ENCODE data around the gene CXCL14. TPM values are rescaled to one million over a fixed set of nuclear protein-coding genes. Genes with fewer than 3 reads are reported as not detected.

CXCL14 gene
- total and polyA plus RNA-seq, 2 of the 4 experiments (the other 2 are of a cell fraction): not detected

GRCh38 chr5:135606431-135606830, 27.6 kb upstream of the CXCL14 start:
- Histone ChIP-seq H2BK5ac (ENCODE audit: low read depth, low read length, poor library complexity, severe bottlenecking) (no peak overlapping the region), H4K5ac (ENCODE audit: low read depth, low read length) (no peak overlapping the region), H3K23ac (ENCODE audit: low read depth, low read length) (no peak overlapping the region), H3K27me3 (ENCODE audit: control insufficient read depth, insufficient read depth, low read length) (peaks cover 14% of the 10 kb centered on the region), H3K14ac (replicated peaks; ENCODE audit: low read depth, low read length) (no peak overlapping the region), H2BK20ac (ENCODE audit: low read depth, low read length) (no peak overlapping the region), H3K4me3 (ENCODE audit: insufficient read depth, low read depth, low read length) (no peak overlapping the region), H4K91ac (ENCODE audit: insufficient read depth, low read depth, low read length) (no peak overlapping the region), H2BK120ac (ENCODE audit: low read depth, low read length) (no peak overlapping the region), H3K4me2 (ENCODE audit: low read depth, low read length) (no peak overlapping the region), H3K79me1 (ENCODE audit: low read depth in 1 of 2, low read length in 2 of 2) (no peaks in the 10 kb centered on the region), H2AK5ac (ENCODE audit: low read depth, low read length) (no peak overlapping the region), H3K56ac (ENCODE audit: extremely low read depth, insufficient read depth, low read length) (no peak overlapping the region), H3K27ac (ENCODE audit: insufficient read depth, low read length) (no peak overlapping the region), H3K9ac (ENCODE audit: low read depth, low read length) (no peak overlapping the region), H3K18ac (ENCODE audit: low read depth, low read length) (no peak overlapping the region), H2BK15ac (ENCODE audit: low read depth, low read length) (no peak overlapping the region), H4K20me1 (ENCODE audit: insufficient read depth, low read length) (no peaks in the 10 kb centered on the region), H2AK9ac (replicated peaks; ENCODE audit: low read depth, low read length, poor library complexity) (no peak overlapping the region), H3K4ac (ENCODE audit: low read depth, low read length) (no peak overlapping the region), H3K9me1 (ENCODE audit: insufficient read depth, low read length) (no peaks in the 10 kb centered on the region), H2AFZ (replicated peaks; ENCODE audit: low read length, poor library complexity) (no peak overlapping the region), H4K8ac (ENCODE audit: low read depth in 2 of 2, low read length in 2 of 2) (no peak overlapping the region), H3K36me3 (ENCODE audit: control insufficient read depth, insufficient read depth, low read length) (no peaks in the 10 kb centered on the region), H3K4me1 (ENCODE audit: control insufficient read depth, insufficient read depth, low read length) (no peaks in the 10 kb centered on the region), H3K9me3 (ENCODE audit: control insufficient read depth, insufficient read depth, low read length) (no peaks in the 10 kb centered on the region)
- ChIA-PET CTCF (no interaction called here), POLR2A (ENCODE audit: unreplicated experiment) (no interaction called here)
- ATAC-seq (ENCODE audit: low read depth) (no peak), DNase-seq (no peak)
- WGBS, 2 experiments (ENCODE audit: extremely low coverage in 2 of 2, insufficient read length in 1 of 2): no CpG with 5 or more reads among the region's 2 CpGs
- BruUV-seq (replicated peaks): no TSS peak
- TF ChIP-seq FOS (IDR thresholded peaks at IDR 0.05; ENCODE audit: low read depth, low read length) (no peak), SMC3 (IDR thresholded peaks at IDR 0.05; ENCODE audit: low read depth, low read length) (no peak), CEBPB (IDR thresholded peaks at IDR 0.05; ENCODE audit: low read depth, low read length) (no peak), RFX5 (IDR thresholded peaks at IDR 0.05; ENCODE audit: low read depth, low read length) (no peak), MAFK (IDR thresholded peaks at IDR 0.05; ENCODE audit: low read depth, low read length) (no peak), MAZ (IDR thresholded peaks at IDR 0.05; ENCODE audit: borderline replicate concordance, low read depth, low read length) (no peak), NFE2L2 (IDR thresholded peaks at IDR 0.05; ENCODE audit: low read depth, low read length) (no peak), RAD21 (IDR thresholded peaks at IDR 0.05; ENCODE audit: low read length) (no peak), RCOR1 (IDR thresholded peaks at IDR 0.05; ENCODE audit: insufficient replicate concordance, low read length) (no peak), BHLHE40 (IDR thresholded peaks at IDR 0.05; ENCODE audit: low read depth, low read length) (no peak), POLR2A (IDR thresholded peaks at IDR 0.05; ENCODE audit: low read depth, low read length) (no peak), CHD1 (IDR thresholded peaks at IDR 0.05; ENCODE audit: low read depth, low read length) (no peak), MXI1 (IDR thresholded peaks at IDR 0.05; ENCODE audit: borderline replicate concordance, low read depth, low read length) (no peak)
- TF ChIP-seq, protein P1, sequence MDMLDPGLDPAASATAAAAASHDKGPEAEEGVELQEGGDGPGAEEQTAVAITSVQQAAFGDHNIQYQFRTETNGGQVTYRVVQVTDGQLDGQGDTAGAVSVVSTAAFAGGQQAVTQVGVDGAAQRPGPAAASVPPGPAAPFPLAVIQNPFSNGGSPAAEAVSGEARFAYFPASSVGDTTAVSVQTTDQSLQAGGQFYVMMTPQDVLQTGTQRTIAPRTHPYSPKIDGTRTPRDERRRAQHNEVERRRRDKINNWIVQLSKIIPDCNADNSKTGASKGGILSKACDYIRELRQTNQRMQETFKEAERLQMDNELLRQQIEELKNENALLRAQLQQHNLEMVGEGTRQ (IDR thresholded peaks at IDR 0.05; ENCODE audit: low read depth, low read length): no peak
- TF ChIP-seq, protein P2, sequence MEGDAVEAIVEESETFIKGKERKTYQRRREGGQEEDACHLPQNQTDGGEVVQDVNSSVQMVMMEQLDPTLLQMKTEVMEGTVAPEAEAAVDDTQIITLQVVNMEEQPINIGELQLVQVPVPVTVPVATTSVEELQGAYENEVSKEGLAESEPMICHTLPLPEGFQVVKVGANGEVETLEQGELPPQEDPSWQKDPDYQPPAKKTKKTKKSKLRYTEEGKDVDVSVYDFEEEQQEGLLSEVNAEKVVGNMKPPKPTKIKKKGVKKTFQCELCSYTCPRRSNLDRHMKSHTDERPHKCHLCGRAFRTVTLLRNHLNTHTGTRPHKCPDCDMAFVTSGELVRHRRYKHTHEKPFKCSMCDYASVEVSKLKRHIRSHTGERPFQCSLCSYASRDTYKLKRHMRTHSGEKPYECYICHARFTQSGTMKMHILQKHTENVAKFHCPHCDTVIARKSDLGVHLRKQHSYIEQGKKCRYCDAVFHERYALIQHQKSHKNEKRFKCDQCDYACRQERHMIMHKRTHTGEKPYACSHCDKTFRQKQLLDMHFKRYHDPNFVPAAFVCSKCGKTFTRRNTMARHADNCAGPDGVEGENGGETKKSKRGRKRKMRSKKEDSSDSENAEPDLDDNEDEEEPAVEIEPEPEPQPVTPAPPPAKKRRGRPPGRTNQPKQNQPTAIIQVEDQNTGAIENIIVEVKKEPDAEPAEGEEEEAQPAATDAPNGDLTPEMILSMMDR (conservative IDR thresholded peaks at IDR 0.05; ENCODE audit: low read depth, low read length): no peak
- TF ChIP-seq, protein P3, sequence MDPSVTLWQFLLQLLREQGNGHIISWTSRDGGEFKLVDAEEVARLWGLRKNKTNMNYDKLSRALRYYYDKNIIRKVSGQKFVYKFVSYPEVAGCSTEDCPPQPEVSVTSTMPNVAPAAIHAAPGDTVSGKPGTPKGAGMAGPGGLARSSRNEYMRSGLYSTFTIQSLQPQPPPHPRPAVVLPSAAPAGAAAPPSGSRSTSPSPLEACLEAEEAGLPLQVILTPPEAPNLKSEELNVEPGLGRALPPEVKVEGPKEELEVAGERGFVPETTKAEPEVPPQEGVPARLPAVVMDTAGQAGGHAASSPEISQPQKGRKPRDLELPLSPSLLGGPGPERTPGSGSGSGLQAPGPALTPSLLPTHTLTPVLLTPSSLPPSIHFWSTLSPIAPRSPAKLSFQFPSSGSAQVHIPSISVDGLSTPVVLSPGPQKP (IDR thresholded peaks at IDR 0.05; ENCODE audit: borderline replicate concordance, low read depth, low read length): no peak
- in situ Hi-C loops (cut with MboI; ENCODE audit: low sequenced_read_pairs): no loop called here
- intact Hi-C loops (cut with micrococcal nuclease): no loop called here
- dilution Hi-C loops (cut with HindIII; ENCODE audit: low sequenced_read_pairs, unreplicated experiment): no loop called here

Data from IMR-90 (cell line).